Right lobe of liver (tissue), 4 donors: Measurements from ENCODE around the gene PCK2.

Experiments used
- CTCF ChIP-seq, 4 donors: fragments of 200-600 bp in 3 of 4; fragments of 450-650 bp in 1 of 4; IDR thresholded peaks; one replicate each; pipeline versions ENCODE4 v1.5.1 to v1.8.0; 2016 to 2022; ENCODE audit warnings: antibody characterized with exemption in 4 of 4, mild to moderate bottlenecking in 2 of 4
- POLR2A ChIP-seq: fragments of 450-650 bp; IDR thresholded peaks from one replicate; pipeline ENCODE4 v1.6.1; 2017; ENCODE audit warnings: antibody characterized with exemption, mild to moderate bottlenecking
- donor health status: DM: no; HTN: no; CAD: no.
- donor health status: DM: no; HTN: no; CAD: no.
- donor health status: DM: no; HTN: yes; CAD: no.

- TF ChIP-seq CTCF (IDR thresholded peaks at IDR 0.05), result no peak
- TF ChIP-seq POLR2A, result no peak
Measured at GRCh38 chr14:24122898-24123297, 28.8 kb downstream of the PCK2 start.
